GM23248 (cell line): ENCODE results near the gene ANKK1. TPM values are rescaled to one million over a fixed set of nuclear protein-coding genes. Genes with fewer than 3 reads are reported as not detected.
A peak's percentile ranks its signal among the peaks of the same experiment; 100 is the strongest.

Source experiments
- DNase-seq: peaks from one replicate; pipeline ENCODE4 v3.0.0-alpha.2; 2015
- H2AFZ ChIP-seq: fragments of 200-600 bp; sonication (generic); 2 replicates; pipeline ENCODE4 v1.6.1; 2016; ENCODE audit warnings: antibody characterized with exemption
- H3F3A ChIP-seq: fragments of 200-600 bp; sonication (generic); 2 replicates; pipeline ENCODE4 v1.6.1; 2016; ENCODE audit warnings: mild to moderate bottlenecking, antibody characterized with exemption, mixed run types; ENCODE audit not compliant: insufficient read depth
- H3K27ac ChIP-seq: fragments of 200-600 bp; sonication (generic); 2 replicates; pipeline ENCODE4 v1.5.1; 2016; ENCODE audit warnings: mild to moderate bottlenecking
- H3K27me3 ChIP-seq: fragments of 200-600 bp; sonication (generic); replicated peaks from 2 replicates; pipeline ENCODE4 v1.6.1; 2016; ENCODE audit warnings: mild to moderate bottlenecking; ENCODE audit not compliant: insufficient read depth
- H3K36me3 ChIP-seq: fragments of 200-600 bp; sonication (generic); 2 replicates; pipeline ENCODE4 v1.6.1; 2016; ENCODE audit warnings: low read depth, mild to moderate bottlenecking
- H3K4me1 ChIP-seq: fragments of 200-600 bp; sonication (generic); 2 replicates; pipeline ENCODE4 v1.6.1; 2016; ENCODE audit warnings: mild to moderate bottlenecking; ENCODE audit not compliant: insufficient read depth
- H3K4me2 ChIP-seq: fragments of 200-600 bp; sonication (generic); one replicate; pipeline ENCODE4 v1.6.1; 2016; ENCODE audit warnings: mild to moderate bottlenecking; ENCODE audit not compliant: unreplicated experiment
- H3K4me3 ChIP-seq: fragments of 200-600 bp; sonication (generic); 2 replicates; pipeline ENCODE4 v1.5.1; 2016; ENCODE audit warnings: mild to moderate bottlenecking
- H3K79me2 ChIP-seq: fragments of 200-600 bp; sonication (generic); 2 replicates; pipeline ENCODE4 v1.6.1; 2016; ENCODE audit warnings: mild to moderate bottlenecking; ENCODE audit not compliant: insufficient read depth
- H3K9ac ChIP-seq: fragments of 200-600 bp; sonication (generic); 2 replicates; pipeline ENCODE4 v1.6.1; 2016; ENCODE audit warnings: mild to moderate bottlenecking
- H3K9me2 ChIP-seq: fragments of 200-600 bp; sonication (generic); 2 replicates; pipeline ENCODE4 v1.6.1; 2016; ENCODE audit warnings: mixed run types, mild to moderate bottlenecking, moderate library complexity; ENCODE audit not compliant: insufficient read depth
- H3K9me3 ChIP-seq: fragments of 200-600 bp; sonication (generic); one replicate; pipeline ENCODE4 v1.6.1; 2017; ENCODE audit warnings: low read depth
- H4K20me1 ChIP-seq: fragments of 200-600 bp; sonication (generic); 2 replicates; pipeline ENCODE4 v1.6.0; 2016; ENCODE audit not compliant: insufficient read depth
- EZH2 ChIP-seq: fragments of 200-600 bp; sonication (generic); IDR thresholded peaks from 2 replicates; pipeline ENCODE4 v1.6.1; 2018; ENCODE audit warnings: antibody characterized with exemption, mild to moderate bottlenecking; ENCODE audit not compliant: insufficient read depth, poor library complexity, severe bottlenecking
- EZH2phosphoT487 ChIP-seq: fragments of 200-600 bp; sonication (generic); IDR thresholded peaks from 2 replicates; pipeline ENCODE4 v1.6.1; 2018; ENCODE audit warnings: antibody characterized with exemption, moderate library complexity, mild to moderate bottlenecking, low read depth; ENCODE audit not compliant: insufficient read depth
- WGBS, 2 experiments: methylation state at CpG; one replicate each; pipeline ENCODE4 v1.1.6; 2015 to 2017; ENCODE audit warnings: low lambda C conversion rate in 2 of 2, low coverage in 1 of 2; ENCODE audit errors: missing lambda C conversion rate in 2 of 2; 5-methylcytosine and 5-hydroxymethylcytosine counted together
- in situ Hi-C: fragments of 300-500 bp; cut with MboI; formaldehyde crosslinking; loops from 2 replicates; pipeline ENCODE4 v1.15.0; 2020
- polyA plus RNA-seq: library from polyadenylated mRNA; unstranded; fragments of >200 nt; fragmentation: Nextera tagmentation; extraction: Ambion mirVana; gene quantifications from 2 replicates; pipeline ENCODE4 v1.2.1, GENCODE V29; 2016
- total RNA-seq: library from RNA; depleted of rRNA; stranded (reverse); fragments of >200 nt; shearing (Covaris generic); gene quantifications from 2 replicates; pipeline ENCODE4 v1.2.3, GENCODE V29; 2014

Gene ANKK1
- total and polyA plus RNA-seq, 2 experiments from 2014 or later: not detected

DNA sequence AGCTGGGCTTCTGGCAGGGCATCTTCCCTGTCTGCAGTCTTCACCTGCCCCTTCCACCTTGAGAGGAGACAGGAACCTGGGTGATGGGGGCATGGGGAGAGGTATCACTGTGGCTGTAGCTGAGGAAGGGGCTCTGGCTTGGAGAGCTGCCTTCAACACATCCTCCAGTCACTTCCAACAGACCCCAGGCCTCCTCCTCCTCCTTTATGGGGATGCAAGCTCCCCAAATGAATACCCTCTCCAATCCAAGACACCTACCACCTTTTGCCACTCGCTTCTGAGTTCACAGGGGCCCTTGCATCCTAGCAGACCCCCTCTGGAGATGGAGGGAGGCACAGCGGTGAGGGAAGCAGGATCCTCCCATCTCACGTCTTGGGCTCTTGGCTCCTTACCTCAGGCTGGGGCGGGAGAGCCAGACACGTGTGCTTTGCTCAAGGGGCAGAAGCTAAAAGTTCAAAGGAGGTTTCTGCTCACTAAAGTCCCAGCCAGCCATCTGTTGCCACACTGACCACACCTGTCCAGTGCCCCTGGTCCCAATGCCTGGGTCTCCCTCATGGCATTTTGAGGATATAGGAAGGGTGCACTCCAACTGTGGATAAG lies 13.2 kb downstream of the ANKK1 start:
- Histone ChIP-seq H2AFZ (no peak overlapping the region), H3K9me2 (no peaks in the 10 kb centered on the region), H3K4me3 (no peak overlapping the region), H3K9me3 (no peaks in the 10 kb centered on the region), H4K20me1 (no peaks in the 10 kb centered on the region), H3K27me3 (peaks cover 17% of the 10 kb centered on the region), H3K36me3 (no peaks in the 10 kb centered on the region), H3K79me2 (no peaks in the 10 kb centered on the region), H3K4me2 (no peak overlapping the region), H3K4me1 (no peaks in the 10 kb centered on the region), H3K27ac (no peak overlapping the region), H3F3A (no peaks in the 10 kb centered on the region), H3K9ac (no peak overlapping the region)
- 35 to 43% methylated on average over 5 of the region's 5 CpGs for WGBS, 2 experiments
- no peak for DNase-seq
- in situ Hi-C loops: no loop called here
- TF ChIP-seq EZH2phosphoT487: no peak
- TF ChIP-seq EZH2: no peak

DNA sequence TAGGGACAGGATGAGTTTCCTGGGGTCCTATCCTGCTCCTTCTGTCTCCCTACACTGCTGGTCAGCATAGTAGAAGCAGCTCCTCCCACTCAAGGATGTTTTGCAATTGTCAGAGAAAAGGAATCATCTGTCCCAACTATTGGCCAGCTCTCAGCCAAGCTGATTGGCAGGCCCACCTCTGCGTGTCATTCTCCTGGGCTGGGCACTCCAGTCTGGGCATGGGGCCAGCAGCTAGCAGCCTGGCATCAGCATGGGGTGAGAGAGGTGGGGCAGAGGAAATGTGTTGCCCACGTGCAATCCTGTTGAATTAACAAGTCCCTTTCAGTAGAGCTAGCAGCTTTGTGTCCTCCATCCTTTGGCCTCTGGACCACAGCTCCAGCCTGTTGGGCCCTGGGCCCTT lies 14.1 kb downstream of the ANKK1 start:
- Histone ChIP-seq H3K4me2 (no peak overlapping the region), H2AFZ (no peak overlapping the region), H4K20me1 (no peaks in the 10 kb centered on the region), H3K27ac (no peak overlapping the region), H3F3A (no peaks in the 10 kb centered on the region), H3K4me1 (no peaks in the 10 kb centered on the region), H3K9me2 (no peaks in the 10 kb centered on the region), H3K9ac (no peak overlapping the region), H3K9me3 (no peaks in the 10 kb centered on the region), H3K4me3 (no peak overlapping the region), H3K27me3 (peaks cover 17% of the 10 kb centered on the region), H3K79me2 (no peaks in the 10 kb centered on the region), H3K36me3 (no peaks in the 10 kb centered on the region)
- DNase-seq: peak; percentile 47
- WGBS, 2 experiments: 0% methylated on average over 2 of the region's 2 CpGs
- in situ Hi-C loops: no loop called here
- TF ChIP-seq EZH2phosphoT487 (no peak), EZH2 (no peak)

DNA sequence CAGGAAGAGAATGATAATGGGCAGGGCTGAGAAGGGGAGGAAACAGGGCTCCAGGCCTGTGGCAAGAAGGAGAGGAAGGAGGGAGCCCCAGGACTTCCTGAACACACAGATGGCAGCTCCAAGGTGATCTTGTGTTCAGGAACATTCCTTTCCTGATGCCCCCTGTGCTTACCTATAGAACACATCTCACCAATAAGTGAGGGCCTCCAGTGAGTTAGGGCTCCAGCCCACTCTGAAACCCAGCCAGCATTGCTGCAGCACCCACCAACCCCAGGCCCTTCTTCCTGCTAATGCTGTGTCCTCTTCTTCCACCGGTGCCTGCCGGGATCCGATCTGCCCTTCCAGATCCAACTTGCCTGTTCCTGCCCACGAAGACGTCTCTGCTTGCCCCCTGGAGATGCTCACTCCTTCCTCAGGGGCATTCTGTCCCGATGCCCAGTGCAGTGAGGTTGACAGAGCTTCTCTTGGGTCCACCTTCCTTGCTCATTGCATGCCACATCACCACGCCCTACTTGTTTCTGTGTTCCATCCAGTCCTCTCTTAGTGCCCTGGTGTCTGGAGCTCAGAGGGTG lies 17.4 kb downstream of the ANKK1 start:
- Histone ChIP-seq H3F3A (no peaks in the 10 kb centered on the region), H3K4me3 (no peak overlapping the region), H3K9me2 (no peaks in the 10 kb centered on the region), H3K4me1 (no peaks in the 10 kb centered on the region), H3K79me2 (no peaks in the 10 kb centered on the region), H3K36me3 (no peaks in the 10 kb centered on the region), H3K9ac (no peak overlapping the region), H3K27me3 (peaks cover 17% of the 10 kb centered on the region), H3K27ac (no peak overlapping the region), H3K4me2 (no peak overlapping the region), H4K20me1 (no peaks in the 10 kb centered on the region), H3K9me3 (no peaks in the 10 kb centered on the region), H2AFZ (no peak overlapping the region)
- TF ChIP-seq EZH2 (no peak), EZH2phosphoT487 (no peak)
- WGBS, 2 experiments: 61 to 69% methylated on average over 7 of the region's 7 CpGs
- in situ Hi-C loops: no loop called here
- DNase-seq: no peak

- no peak overlapping the region for H3K27ac ChIP-seq
- H3K9me3 ChIP-seq: no peaks in the 10 kb centered on the region
- H3F3A ChIP-seq: no peaks in the 10 kb centered on the region
- H3K4me3 ChIP-seq: no peak overlapping the region
- WGBS, 2 experiments: 40 to 48% methylated on average over 7 of the region's 7 CpGs
- peaks cover 17% of the 10 kb centered on the region for H3K27me3 ChIP-seq
- H2AFZ ChIP-seq: no peak overlapping the region
- H3K4me2 ChIP-seq: no peak overlapping the region
- TF ChIP-seq EZH2: no peak
- TF ChIP-seq EZH2phosphoT487: no peak
- H3K4me1 ChIP-seq: no peaks in the 10 kb centered on the region
- no peaks in the 10 kb centered on the region for H3K9me2 ChIP-seq
- H3K79me2 ChIP-seq: no peaks in the 10 kb centered on the region
- no peak for DNase-seq
- H3K9ac ChIP-seq: no peak overlapping the region
- no peaks in the 10 kb centered on the region for H4K20me1 ChIP-seq
- in situ Hi-C loops: no loop called here
- H3K36me3 ChIP-seq: no peaks in the 10 kb centered on the region
Observed at GRCh38 chr11:113405724-113406478, 18.3 kb downstream of the ANKK1 start.
